Nucleus accumbens (tissue), 56 donors: ENCODE measurements around the gene HLA-C.
"Not testable (repeated sequence)": the region's sequence is repeated elsewhere in the genome, so short reads cannot be mapped to it uniquely, and the experiment has no call there.

ENCODE experiments used
- DNase-seq, 56 donors: peaks; one replicate each; lab custom pipeline; 2025; lab: John Stamatoyannopoulos, UW

The HLA-C gene

GRCh38 chr6:31270788-31271640, 878 bp downstream of the HLA-C start:
- DNase-seq = peak in 15 of 56 donors; percentile 7 to 57 (median 31)

DNA sequence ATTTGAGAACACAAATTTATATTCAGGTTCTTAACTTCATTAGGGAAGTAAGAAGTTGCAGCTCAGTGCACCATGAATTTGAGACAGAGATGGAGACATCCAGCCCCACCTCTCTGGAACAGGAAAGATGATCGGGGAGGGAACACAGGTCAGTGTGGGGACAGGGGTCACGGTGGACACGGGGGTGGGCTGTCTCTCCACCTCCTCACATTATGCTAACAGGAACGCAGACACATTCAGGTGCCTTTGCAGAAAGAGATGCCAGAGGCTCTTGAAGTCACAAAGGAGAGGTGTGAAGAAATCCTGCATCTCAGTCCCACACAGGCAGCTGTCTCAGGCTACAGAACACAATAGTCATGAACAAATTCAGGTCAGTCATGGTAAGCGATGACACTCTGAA, 3.1 kb downstream of the HLA-C start:
- no peak for DNase-seq

DNA sequence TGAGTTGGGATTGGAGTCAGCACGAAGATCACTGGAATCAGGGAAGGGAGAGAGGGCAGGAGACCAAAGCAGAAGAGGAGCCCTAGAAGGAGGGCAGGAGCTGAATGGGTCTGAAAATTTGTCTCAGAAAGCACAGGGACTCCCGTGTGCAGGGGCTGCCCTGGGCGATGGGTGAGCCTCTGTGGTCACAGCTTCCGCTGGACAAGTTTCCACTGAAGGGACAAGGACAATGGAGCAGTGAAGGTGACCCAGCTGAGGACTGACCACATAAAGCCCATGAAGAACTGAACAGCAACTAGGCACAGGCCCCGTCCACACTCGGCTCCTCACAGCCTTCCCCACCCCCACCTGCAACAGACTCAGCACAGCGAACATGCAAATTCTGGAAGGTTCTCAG, 3.5 kb downstream of the HLA-C start:
- no peak for DNase-seq

DNA sequence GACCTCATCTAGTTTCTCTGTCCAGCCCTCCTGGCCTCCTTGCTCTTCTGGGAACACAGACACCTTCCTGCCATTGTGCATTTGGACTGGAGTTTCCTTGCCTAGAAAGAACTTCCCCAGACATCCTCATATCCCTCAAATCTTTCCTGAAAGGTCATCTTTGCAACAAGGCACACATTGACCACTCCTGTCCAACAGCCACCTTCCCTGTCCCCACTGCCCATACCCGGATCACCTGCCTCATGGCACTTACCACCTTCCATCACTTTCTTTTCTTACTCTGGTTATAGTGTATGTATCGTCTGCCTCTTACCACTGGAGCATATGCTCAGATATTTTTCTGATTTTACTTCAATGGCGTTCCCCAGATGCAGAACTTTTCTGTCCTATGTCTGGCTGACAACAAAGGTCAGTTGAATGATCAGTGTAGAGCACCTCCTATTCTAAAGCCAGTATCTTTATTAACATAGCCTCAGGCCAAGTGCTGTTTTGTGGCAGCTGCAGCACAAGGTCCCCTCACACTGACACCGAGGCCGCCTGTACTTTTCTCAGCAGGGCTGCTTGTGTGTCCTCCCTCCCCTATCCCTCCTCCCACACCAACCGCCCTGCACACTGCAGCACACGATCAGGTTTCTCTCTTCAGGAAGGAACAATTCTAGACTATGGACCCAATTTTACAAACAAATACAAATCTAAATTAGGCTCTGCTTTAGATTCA, 4.1 kb downstream of the HLA-C start:
- DNase-seq = no peak

- no peak for DNase-seq
Measured at GRCh38 chr6:31266567-31267360, 5.1 kb downstream of the HLA-C start.

GRCh38 chr6:31265926-31266325, 6.0 kb downstream of the HLA-C start:
- no peak for DNase-seq

DNA sequence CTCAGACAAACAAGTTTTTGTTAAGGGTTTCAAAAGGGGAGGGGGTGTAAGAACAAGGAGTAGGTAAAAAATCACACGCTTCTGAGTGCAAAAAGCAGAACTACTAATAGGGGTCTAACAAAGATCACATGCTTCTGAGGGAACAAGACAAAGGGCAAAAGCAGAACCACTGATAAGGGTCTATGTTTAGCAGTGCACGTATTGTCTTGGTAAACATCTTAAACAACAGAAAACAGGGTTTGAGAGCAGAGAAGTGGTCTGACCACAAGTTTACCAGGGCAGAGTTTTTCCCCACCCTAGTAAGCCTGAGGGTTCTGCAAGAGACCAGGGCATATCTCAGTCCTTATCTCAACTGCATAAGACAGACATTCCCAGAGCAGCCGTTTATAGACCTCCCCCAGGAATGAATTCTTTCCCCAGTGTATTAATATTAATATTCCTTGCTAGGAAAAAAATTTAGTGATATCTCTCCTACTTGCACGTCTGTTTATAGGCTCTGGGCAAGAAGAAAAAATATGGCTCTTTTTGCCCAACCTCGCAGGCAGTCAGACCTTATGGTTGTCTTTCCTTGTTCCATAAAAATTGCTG, 8.5 kb downstream of the HLA-C start:
- DNase-seq = not testable (repeated sequence)

- DNase-seq = not testable (repeated sequence)
Measured at GRCh38 chr6:31259995-31260394, 11.9 kb downstream of the HLA-C start.

DNA sequence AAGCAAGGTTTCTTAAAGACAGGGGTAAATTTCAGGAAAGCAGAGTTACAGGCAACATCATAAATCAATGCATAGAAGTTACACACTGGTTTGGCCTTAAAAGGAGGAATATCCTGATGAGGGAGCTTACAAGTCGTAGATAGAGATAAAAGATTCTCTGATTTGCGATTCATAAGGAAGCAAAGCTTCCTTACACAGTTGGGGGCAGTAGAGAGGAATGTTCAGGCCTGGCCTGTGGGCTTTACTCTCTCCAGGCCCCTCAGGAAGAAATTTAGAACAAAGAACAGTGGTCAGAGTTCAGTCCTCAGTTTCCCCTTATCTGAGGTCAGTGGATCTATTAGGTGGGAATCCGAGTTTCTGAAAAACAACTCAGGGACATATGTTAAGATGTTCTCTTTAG, 19.3 kb downstream of the HLA-C start:
- DNase-seq = no peak

DNA sequence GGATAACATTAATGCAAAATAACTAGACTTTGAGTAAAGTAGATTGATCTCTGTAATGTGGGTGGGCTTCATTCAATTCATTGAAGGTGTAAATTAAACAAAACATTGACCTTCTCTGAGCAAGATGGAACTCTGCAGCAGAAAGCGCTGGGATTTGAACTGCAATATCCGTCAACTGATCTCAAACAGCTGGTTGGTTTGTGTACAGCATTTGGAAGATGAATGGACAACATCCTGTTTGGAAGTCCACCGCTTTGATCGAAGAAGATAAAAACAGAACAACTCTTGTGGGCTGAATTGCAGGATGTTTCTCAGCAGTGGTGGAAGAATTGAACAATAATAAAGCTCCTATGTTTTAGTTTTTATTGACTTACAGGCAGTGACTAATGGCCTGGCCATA, 20.6 kb downstream of the HLA-C start:
- DNase-seq = no peak

- DNase-seq = no peak
Measured at GRCh38 chr6:31249184-31249583, 22.7 kb downstream of the HLA-C start.

GRCh38 chr6:31247813-31248212, 24.1 kb downstream of the HLA-C start:
- no peak for DNase-seq

GRCh38 chr6:31246051-31246521, 25.8 kb downstream of the HLA-C start:
- no peak for DNase-seq

DNA sequence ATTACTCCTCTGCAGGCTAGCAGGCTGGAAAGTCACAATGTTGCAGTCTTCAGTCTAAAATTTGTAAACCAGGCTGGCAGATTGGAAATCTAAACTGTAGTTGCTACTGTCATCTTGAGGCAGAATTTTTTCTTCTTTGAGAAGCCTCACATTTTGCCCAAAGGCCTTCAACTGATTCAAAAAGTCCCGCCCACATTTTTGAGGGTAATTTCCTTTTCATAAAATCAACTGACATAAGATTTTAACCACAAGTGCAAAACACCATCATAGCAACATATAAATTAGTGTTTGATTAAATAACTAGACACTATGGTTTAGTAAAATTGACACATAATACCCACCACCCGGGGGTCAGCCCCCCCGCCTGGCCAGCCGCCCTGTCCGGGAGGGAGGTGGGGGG, 28.4 kb downstream of the HLA-C start:
- no peak for DNase-seq

- no peak for DNase-seq
Measured at GRCh38 chr6:31239854-31240253, 32.0 kb downstream of the HLA-C start.

DNA sequence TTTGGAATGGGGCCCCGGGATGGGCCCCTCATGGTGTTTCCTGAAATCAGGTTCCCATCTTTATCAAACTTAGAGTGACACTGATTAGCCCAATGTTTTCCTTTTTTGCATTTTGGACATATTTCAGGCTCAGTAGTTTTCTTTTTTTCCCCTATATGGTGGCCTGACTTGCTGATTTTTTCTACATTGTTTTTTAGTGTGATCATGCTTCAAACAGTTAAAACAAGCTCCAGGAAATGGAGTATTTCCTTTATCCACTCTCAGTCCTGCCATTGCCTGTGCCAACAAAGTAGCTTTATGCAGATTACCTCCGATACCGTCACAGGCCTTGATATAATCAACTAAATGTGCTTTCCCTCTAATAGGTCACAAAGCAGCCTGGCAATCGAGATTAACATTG, 37.8 kb downstream of the HLA-C start:
- DNase-seq = not testable (repeated sequence)

DNA sequence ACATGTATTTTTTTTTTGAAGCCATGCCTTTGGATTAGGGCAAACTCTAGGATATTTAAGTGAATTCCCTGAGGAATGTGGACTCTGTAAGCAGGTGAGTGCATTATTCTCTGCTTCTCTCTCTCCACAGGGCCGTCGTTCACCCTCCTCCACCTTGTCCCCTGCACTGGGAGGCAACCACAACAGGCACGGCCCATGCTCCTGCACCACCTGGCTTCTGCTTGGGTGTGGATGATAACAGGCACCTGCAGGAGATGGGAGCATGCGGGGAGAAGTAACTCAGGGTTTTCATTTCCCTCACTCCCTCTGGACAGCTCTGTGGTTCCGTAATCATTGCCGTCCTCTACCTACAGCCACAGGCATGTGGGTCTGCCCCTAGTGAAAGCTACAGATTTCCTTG, 43.4 kb downstream of the HLA-C start:
- DNase-seq = no peak

GRCh38 chr6:31227143-31227542, 44.7 kb downstream of the HLA-C start:
- DNase-seq = no peak

DNA sequence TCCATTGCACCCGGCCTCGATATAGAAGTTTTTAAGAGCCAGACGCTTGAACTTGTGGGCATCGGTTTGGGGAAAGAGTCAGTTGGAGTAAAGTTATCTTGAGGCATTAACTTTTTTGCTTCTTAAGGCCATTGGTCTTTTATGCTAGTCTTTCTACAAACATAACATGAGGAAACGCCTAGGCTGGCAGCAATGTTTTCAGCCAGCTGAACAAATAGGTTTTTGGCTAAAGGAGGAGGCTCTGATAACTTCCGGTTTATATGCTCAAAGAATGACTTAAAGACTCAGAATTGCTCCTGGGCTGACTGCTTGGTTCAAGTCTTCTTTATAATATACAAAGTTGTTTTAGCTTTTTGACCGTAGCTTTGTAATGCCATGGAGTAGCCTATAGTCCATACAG, 46.2 kb downstream of the HLA-C start:
- DNase-seq = no peak

GRCh38 chr6:31222496-31222895, 49.4 kb downstream of the HLA-C start:
- no peak for DNase-seq
